IMR-90 (cell line): ENCODE measurements around the gene PACS1. TPM values are rescaled to one million over a fixed set of nuclear protein-coding genes. Genes with fewer than 3 reads are reported as not detected.

Experiments
- ATAC-seq: fragments of 200-7000 bp; cut with Tn5 transposase; 2 replicates; pipeline ENCODE4 v1.9.1; 2020; ENCODE audit warnings: low read depth, mild to moderate bottlenecking, moderate library complexity
- BruUV-seq: library from RNA; stranded (reverse); fragments of 400-500 nt; replicated peaks from 2 replicates; lab custom pipeline; 2021; lab: Mats Ljungman, UMichigan
- CTCF ChIA-PET: fragments of 300-600 bp; formaldehyde crosslinking; extraction: SDS; loops from one replicate; lab custom pipeline; 2021; ENCODE audit warnings: antibody characterized with exemption; lab: Yijun Ruan, JAX
- POLR2A ChIA-PET: fragments of 300-600 bp; sonication (Branson Sonifier 250); formaldehyde crosslinking; loops from one replicate; lab custom pipeline; 2022; ENCODE audit warnings: antibody characterized with exemption; ENCODE audit not compliant: unreplicated experiment; lab: Charles Lee
- DNase-seq: peaks from one replicate; pipeline ENCODE4 v3.0.0; 2013
- H2AFZ ChIP-seq: replicated peaks from 2 replicates; pipeline ENCODE3; 2013; ENCODE audit warnings: low read length, mild to moderate bottlenecking; ENCODE audit not compliant: poor library complexity
- H2AK5ac ChIP-seq: 2 replicates; pipeline ENCODE4 v1.6.1; 2013; ENCODE audit warnings: low read depth, low read length, inconsistent platforms
- H2AK9ac ChIP-seq: replicated peaks from 2 replicates; pipeline ENCODE3; 2013; ENCODE audit warnings: mild to moderate bottlenecking, low read depth, low read length, moderate library complexity; ENCODE audit not compliant: poor library complexity
- H2BK120ac ChIP-seq: 2 replicates; pipeline ENCODE4 v1.6.1; 2013; ENCODE audit warnings: low read depth, low read length, inconsistent platforms
- H2BK15ac ChIP-seq: 3 replicates; pipeline ENCODE4 v1.6.1; 2013; ENCODE audit warnings: low read depth, low read length, inconsistent platforms
- H2BK20ac ChIP-seq: 2 replicates; pipeline ENCODE4 v1.6.1; 2013; ENCODE audit warnings: low read depth, mild to moderate bottlenecking, inconsistent platforms, low read length, moderate library complexity
- H2BK5ac ChIP-seq: 2 replicates; pipeline ENCODE4 v1.6.1; 2013; ENCODE audit warnings: mild to moderate bottlenecking, low read depth, low read length, inconsistent platforms; ENCODE audit not compliant: poor library complexity, severe bottlenecking
- H3K14ac ChIP-seq: replicated peaks from 2 replicates; pipeline ENCODE4 v1.6.1; 2013; ENCODE audit warnings: low read depth, low read length, inconsistent platforms
- H3K18ac ChIP-seq: 2 replicates; pipeline ENCODE4 v1.6.1; 2013; ENCODE audit warnings: low read depth, low read length, control low read depth
- H3K23ac ChIP-seq: 2 replicates; pipeline ENCODE4 v1.6.1; 2013; ENCODE audit warnings: low read depth, low read length, inconsistent platforms
- H3K27ac ChIP-seq: 2 replicates; pipeline ENCODE4 v1.5.1; 2013; ENCODE audit warnings: mild to moderate bottlenecking, control low read depth, low read length; ENCODE audit not compliant: insufficient read depth
- H3K27me3 ChIP-seq: 2 replicates; pipeline ENCODE4 v1.6.1; 2013; ENCODE audit warnings: low read length; ENCODE audit not compliant: control insufficient read depth, insufficient read depth
- H3K36me3 ChIP-seq: 2 replicates; pipeline ENCODE4 v1.6.1; 2013; ENCODE audit warnings: low read length, mixed read lengths; ENCODE audit not compliant: control insufficient read depth, insufficient read depth
- H3K4ac ChIP-seq: 2 replicates; pipeline ENCODE4 v1.6.1; 2013; ENCODE audit warnings: low read depth, low read length, inconsistent platforms
- H3K4me1 ChIP-seq: 2 replicates; pipeline ENCODE4 v1.6.1; 2013; ENCODE audit warnings: low read length, mixed read lengths; ENCODE audit not compliant: control insufficient read depth, insufficient read depth
- H3K4me2 ChIP-seq: 2 replicates; pipeline ENCODE4 v1.6.1; 2013; ENCODE audit warnings: low read depth, mild to moderate bottlenecking, control low read depth, low read length, moderate library complexity
- H3K4me3 ChIP-seq: 2 replicates; pipeline ENCODE4 v1.5.1; 2013; ENCODE audit warnings: low read depth, mild to moderate bottlenecking, control low read depth, low read length, moderate library complexity; ENCODE audit not compliant: insufficient read depth
- H3K56ac ChIP-seq: 2 replicates; pipeline ENCODE4 v1.6.1; 2013; ENCODE audit warnings: low read length, inconsistent platforms; ENCODE audit not compliant: insufficient read depth; ENCODE audit errors: extremely low read depth
- H3K79me1 ChIP-seq, 2 experiments: 2 replicates each; pipeline ENCODE4 v1.6.1; 2013; ENCODE audit warnings: low read length in 2 of 2, inconsistent platforms in 1 of 2, low read depth in 1 of 2
- H3K9ac ChIP-seq: 2 replicates; pipeline ENCODE4 v1.6.1; 2013; ENCODE audit warnings: low read depth, low read length, control low read depth
- H3K9me1 ChIP-seq: 2 replicates; pipeline ENCODE4 v1.6.1; 2013; ENCODE audit warnings: low read length, inconsistent platforms; ENCODE audit not compliant: insufficient read depth
- H3K9me3 ChIP-seq: 2 replicates; pipeline ENCODE4 v1.6.1; 2013; ENCODE audit warnings: low read length; ENCODE audit not compliant: control insufficient read depth, insufficient read depth
- H4K20me1 ChIP-seq: 2 replicates; pipeline ENCODE4 v1.6.1; 2013; ENCODE audit warnings: low read length, inconsistent platforms; ENCODE audit not compliant: insufficient read depth
- H4K5ac ChIP-seq: 2 replicates; pipeline ENCODE4 v1.6.1; 2013; ENCODE audit warnings: mild to moderate bottlenecking, low read depth, low read length, control low read depth
- H4K8ac ChIP-seq, 2 experiments: 2 replicates each; pipeline ENCODE4 v1.6.1; 2013; ENCODE audit warnings: low read depth in 2 of 2, low read length in 2 of 2, control low read depth in 1 of 2, inconsistent platforms in 1 of 2
- H4K91ac ChIP-seq: 2 replicates; pipeline ENCODE4 v1.6.1; 2013; ENCODE audit warnings: low read depth, low read length, inconsistent platforms; ENCODE audit not compliant: insufficient read depth
- BHLHE40 ChIP-seq: fragments of 150-350 bp; IDR thresholded peaks from 2 replicates; pipeline ENCODE4 v1.6.1; 2016; ENCODE audit warnings: mild to moderate bottlenecking, low read depth, low read length
- CEBPB ChIP-seq: IDR thresholded peaks from 2 replicates; pipeline ENCODE4 v1.6.1; 2012; ENCODE audit warnings: low read depth, low read length, improper control_type of control experiment
- CHD1 ChIP-seq: IDR thresholded peaks from 2 replicates; pipeline ENCODE4 v1.6.1; 2012; ENCODE audit warnings: low read depth, low read length, improper control_type of control experiment
- CTCF ChIP-seq: conservative IDR thresholded peaks from 2 replicates; pipeline ENCODE4 v1.5.1; 2012; ENCODE audit warnings: mild to moderate bottlenecking, low read depth, low read length, improper control_type of control experiment
- ELK1 ChIP-seq: fragments of 150-350 bp; IDR thresholded peaks from 2 replicates; pipeline ENCODE4 v1.6.1; 2016; ENCODE audit warnings: low read depth, mild to moderate bottlenecking, low read length, moderate library complexity, borderline replicate concordance
- MAFK ChIP-seq: IDR thresholded peaks from 2 replicates; pipeline ENCODE4 v1.6.1; 2012; ENCODE audit warnings: low read depth, low read length, improper control_type of control experiment
- MAZ ChIP-seq: IDR thresholded peaks from 2 replicates; pipeline ENCODE4 v1.6.1; 2012; ENCODE audit warnings: low read depth, mild to moderate bottlenecking, low read length, improper control_type of control experiment, moderate library complexity, borderline replicate concordance
- MXI1 ChIP-seq: IDR thresholded peaks from 2 replicates; pipeline ENCODE4 v1.6.1; 2012; ENCODE audit warnings: low read depth, mild to moderate bottlenecking, low read length, moderate library complexity, borderline replicate concordance
- NFE2L2 ChIP-seq: fragments of 150-350 bp; IDR thresholded peaks from 2 replicates; pipeline ENCODE4 v1.6.1; 2016; ENCODE audit warnings: low read depth, mild to moderate bottlenecking, low read length
- POLR2A ChIP-seq: IDR thresholded peaks from 2 replicates; pipeline ENCODE4 v1.6.1; 2012; ENCODE audit warnings: mild to moderate bottlenecking, low read depth, low read length
- RAD21 ChIP-seq: IDR thresholded peaks from 2 replicates; pipeline ENCODE4 v1.6.1; 2012; ENCODE audit warnings: low read length, improper control_type of control experiment
- RCOR1 ChIP-seq: IDR thresholded peaks from 2 replicates; pipeline ENCODE4 v1.6.1; 2012; ENCODE audit warnings: mild to moderate bottlenecking, low read length, improper control_type of control experiment; ENCODE audit not compliant: insufficient replicate concordance
- RFX5 ChIP-seq: IDR thresholded peaks from 2 replicates; pipeline ENCODE4 v1.8.0; 2012; ENCODE audit warnings: low read depth, mild to moderate bottlenecking, low read length, moderate library complexity
- SMC3 ChIP-seq: fragments of 150-350 bp; IDR thresholded peaks from 2 replicates; pipeline ENCODE4 v1.6.1; 2016; ENCODE audit warnings: low read depth, mild to moderate bottlenecking, antibody characterized with exemption, low read length, moderate library complexity
- USF2 ChIP-seq: fragments of 150-350 bp; IDR thresholded peaks from 2 replicates; pipeline ENCODE4 v1.6.1; 2017; ENCODE audit warnings: mild to moderate bottlenecking, antibody characterized with exemption, low read length, low read depth
- WGBS, 2 experiments: methylation state at CpG; one replicate each; pipeline versions ENCODE4 v1.1.5 to v1.1.7; 2013; ENCODE audit warnings: missing lambda C conversion rate in 2 of 2; ENCODE audit not compliant: insufficient read length in 1 of 2; ENCODE audit errors: extremely low coverage in 2 of 2; 5-methylcytosine and 5-hydroxymethylcytosine counted together
- dilution Hi-C: fragments of 300-500 bp; cut with HindIII; formaldehyde crosslinking; loops from one replicate; pipeline ENCODE4 v1.14.3; 2018; ENCODE audit warnings: low sequenced_read_pairs; ENCODE audit not compliant: unreplicated experiment
- in situ Hi-C: fragments of 300-500 bp; cut with MboI; formaldehyde crosslinking; loops from 3 replicates; pipeline ENCODE4 v1.14.3; 2019; ENCODE audit warnings: low sequenced_read_pairs, inconsistent platforms, mixed read lengths
- intact Hi-C: fragments of 100-400 bp; cut with micrococcal nuclease; formaldehyde crosslinking; loops from 2 replicates; pipeline ENCODE4 v1.10.0; 2022
- polyA plus RNA-seq, 3 experiments: library from polyadenylated mRNA; depleted of rRNA; stranded (reverse); fragments of >200 nt; gene quantifications; 2 replicates each; pipeline ENCODE4 v1.2.3, GENCODE V29; 2012; ENCODE audit warnings: low replicate concordance in 1 of 3
- total RNA-seq: library from RNA; depleted of rRNA; stranded (reverse); fragments of >200 nt; gene quantifications from 2 replicates; pipeline ENCODE4 v1.2.3, GENCODE V29; 2012

Gene PACS1
- total and polyA plus RNA-seq, 2 of the 4 experiments (the other 2 are of a cell fraction), result 7.3 to 32.0 TPM

GRCh38 chr11:66039765-66040164 is 30.3 kb upstream of the PACS1 start:
- ATAC-seq, result no peak

More at GRCh38 chr11:66039765-66040164, 30.3 kb upstream of the PACS1 start:
- H2AK9ac ChIP-seq, result no peak overlapping the region
- no peaks in the 10 kb centered on the region for H3K9me1 ChIP-seq
- POLR2A ChIA-PET, result no interaction called here
- no peaks in the 10 kb centered on the region for H3K36me3 ChIP-seq
- no peak for DNase-seq
- 0 out of 2 replicates have a peak, but pooled peaks cover 3% of the 10 kb centered on the region for H4K20me1 ChIP-seq
- no peak overlapping the region for H4K5ac ChIP-seq
- in situ Hi-C loops (no loop called here), dilution Hi-C loops (no loop called here), intact Hi-C loops (no loop called here)
- H3K4me1 ChIP-seq, result no peaks in the 10 kb centered on the region; the same call in 1 of the 2 replicates
- H2AFZ ChIP-seq, result no peak overlapping the region
- peaks cover 17% of the 10 kb centered on the region for H3K27me3 ChIP-seq
- no peak overlapping the region for H3K23ac ChIP-seq
- no peak overlapping the region for H2BK5ac ChIP-seq
- no peak overlapping the region for H4K8ac ChIP-seq
- no peak overlapping the region for H3K56ac ChIP-seq
- no peak overlapping the region for H3K27ac ChIP-seq
- no peak overlapping the region for H4K91ac ChIP-seq
- no peak overlapping the region for H2AK5ac ChIP-seq
- H3K9me3 ChIP-seq, result peaks cover 7% of the 10 kb centered on the region; the same call in 1 of the 2 replicates
- H2BK20ac ChIP-seq, result no peak overlapping the region
- no TSS peak for BruUV-seq
- no peak overlapping the region for H3K14ac ChIP-seq
- H3K4me3 ChIP-seq, result no peak overlapping the region
- CTCF ChIA-PET, result no interaction called here
- H2BK120ac ChIP-seq, result no peak overlapping the region
- H3K4me2 ChIP-seq, result no peak overlapping the region
- TF ChIP-seq RCOR1, result no peak
- TF ChIP-seq RAD21, result no peak
- no peak for TF ChIP-seq CEBPB
- no peak for TF ChIP-seq SMC3
- no peak for TF ChIP-seq ELK1
- TF ChIP-seq CHD1, result no peak
- TF ChIP-seq MAZ, result no peak
- no peak for TF ChIP-seq MAFK
- no peak for TF ChIP-seq CTCF
- no peak for TF ChIP-seq POLR2A
- TF ChIP-seq NFE2L2, result no peak
- TF ChIP-seq BHLHE40, result no peak
- TF ChIP-seq RFX5, result no peak
- no peak for TF ChIP-seq MXI1
- no peak for TF ChIP-seq USF2
- H2BK15ac ChIP-seq, result no peak overlapping the region
- H3K4ac ChIP-seq, result no peak overlapping the region
- no peak overlapping the region for H3K18ac ChIP-seq
- WGBS, 2 experiments, result 44% methylated on average over 2 of the region's 3 CpGs; no CpG with 5 or more reads in 1 of the 2 experiments
- no peak overlapping the region for H3K9ac ChIP-seq
- H3K79me1 ChIP-seq, result no peaks in the 10 kb centered on the region
